HL-60 (cell line): ENCODE results near the gene HK1.
A peak's percentile ranks its signal among the peaks of the same experiment; 100 is the strongest.

ENCODE experiments used
- DNase-seq, 2 experiments: peaks; one replicate each; pipeline ENCODE4 v3.0.0-alpha.2; 2010 to 2020; ENCODE audit warnings: low read depth in 1 of 2, low spot score in 1 of 2
- H3K27ac ChIP-seq: fragments of 250-450 bp; sonication (Bioruptor Pico); replicated peaks from 2 replicates; pipeline ENCODE4 v1.5.1; 2020; ENCODE audit warnings: mild to moderate bottlenecking, moderate library complexity
- H3K27me3 ChIP-seq: fragments of 250-450 bp; sonication (Bioruptor Pico); 2 replicates; pipeline ENCODE4 v1.5.1; 2021; ENCODE audit warnings: mild to moderate bottlenecking, moderate library complexity; ENCODE audit not compliant: insufficient read depth, poor library complexity, severe bottlenecking
- H3K4me3 ChIP-seq: replicated peaks from 2 replicates; pipeline ENCODE4 v1.5.1; 2011; ENCODE audit warnings: mild to moderate bottlenecking, control low read depth, low read length; ENCODE audit not compliant: insufficient read depth
- CTCF ChIP-seq: IDR thresholded peaks from one replicate; pipeline ENCODE4 v1.5.1; 2011; ENCODE audit warnings: low read length, control low read depth, inconsistent platforms; ENCODE audit not compliant: insufficient read depth
- GABPA ChIP-seq: IDR thresholded peaks from 2 replicates; pipeline ENCODE4 v1.6.1; 2012; ENCODE audit warnings: low read depth
- POLR2AphosphoS5 ChIP-seq: IDR thresholded peaks from 2 replicates; pipeline ENCODE4 v1.6.1; 2012; ENCODE audit warnings: low read depth
- REST ChIP-seq: IDR thresholded peaks from 2 replicates; pipeline ENCODE4 v1.6.1; 2012; ENCODE audit warnings: low read depth; ENCODE audit not compliant: insufficient replicate concordance
- SPI1 ChIP-seq: IDR thresholded peaks from 2 replicates; pipeline ENCODE4 v1.6.1; 2012; ENCODE audit warnings: low read depth, mild to moderate bottlenecking, borderline replicate concordance

Gene HK1

GRCh38 chr10:69285699-69286098 is 7.4 kb downstream of the HK1 start:
- Histone ChIP-seq H3K4me3 (no peak overlapping the region), H3K27me3 (no peaks in the 10 kb centered on the region), H3K27ac (no peak overlapping the region)
- no peak for DNase-seq
- no peak for TF ChIP-seq POLR2AphosphoS5
- TF ChIP-seq GABPA = no peak
- TF ChIP-seq REST = no peak
- TF ChIP-seq SPI1 = no peak
- no peak for TF ChIP-seq CTCF

GRCh38 chr10:69287181-69287580 is 8.9 kb downstream of the HK1 start:
- Histone ChIP-seq H3K27me3 (no peaks in the 10 kb centered on the region), H3K27ac (no peak overlapping the region), H3K4me3 (no peak overlapping the region)
- DNase-seq = peak in 1 of 2 experiments; percentile 9
- TF ChIP-seq REST = no peak
- TF ChIP-seq SPI1 = no peak
- no peak for TF ChIP-seq GABPA
- TF ChIP-seq CTCF = no peak

GRCh38 chr10:69290993-69291392 is 12.7 kb downstream of the HK1 start:
- no peak for DNase-seq
- no peaks in the 10 kb centered on the region for H3K27me3 ChIP-seq
- TF ChIP-seq POLR2AphosphoS5 (no peak), REST (no peak), GABPA (no peak), SPI1 (no peak), CTCF (no peak)
- no peak overlapping the region for H3K4me3 ChIP-seq
- no peak overlapping the region for H3K27ac ChIP-seq
